Measurements from ENCODE around the gene UBL4B.

Gene UBL4B

GRCh38 chr1:110159168-110159567 is 46.9 kb downstream of the UBL4B start:
- peaks cover 69 to 91% of the 10 kb centered on the region in 2 donors for H3K27me3 Mint-ChIP-seq
- no peak overlapping the region for H3K27ac Mint-ChIP-seq
- H3K36me3 Mint-ChIP-seq (ENCODE audit: insufficient read depth), result no peaks in the 10 kb centered on the region
- peaks cover 0 to 3% of the 10 kb centered on the region in 2 donors for H3K9me3 Mint-ChIP-seq
- ATAC-seq (replicated peaks), result no peak
- H3K4me3 Mint-ChIP-seq, result no peak overlapping the region
- no peaks in the 10 kb centered on the region for H3K4me1 Mint-ChIP-seq (ENCODE audit: low read depth in 2 of 2)
- DNase-seq, result no peak

GRCh38 chr1:110160538-110161100 is 48.4 kb downstream of the UBL4B start:
- DNase-seq (no peak), ATAC-seq (replicated peaks) (no peak)
- Mint-ChIP-seq H3K27me3 (peaks cover 55 to 91% of the 10 kb centered on the region in 2 donors), H3K27ac (no peak overlapping the region), H3K4me3 (no peak overlapping the region), H3K4me1 (ENCODE audit: low read depth in 2 of 2) (no peaks in the 10 kb centered on the region), H3K36me3 (ENCODE audit: insufficient read depth) (no peaks in the 10 kb centered on the region), H3K9me3 (peaks cover 0 to 3% of the 10 kb centered on the region in 2 donors)

DNA sequence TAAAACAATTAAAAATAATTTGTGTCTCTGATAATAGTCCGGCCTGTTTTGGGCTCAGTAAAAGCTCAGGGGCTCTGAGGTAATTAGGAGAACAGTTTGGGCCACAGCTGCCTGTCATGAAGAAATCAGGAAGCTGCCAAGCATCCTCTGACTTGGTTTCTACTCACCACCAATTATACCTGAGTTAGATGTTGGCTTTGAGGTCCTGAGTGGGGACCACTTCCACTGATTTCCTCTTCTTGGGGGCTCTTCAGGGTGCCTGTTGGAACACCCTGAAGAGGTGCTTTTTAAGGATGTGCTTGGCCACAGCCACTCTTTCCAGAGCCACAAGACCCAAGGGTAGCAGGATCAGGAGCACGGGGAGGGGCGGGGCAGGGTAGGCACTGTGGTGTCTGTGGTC is 48.9 kb downstream of the UBL4B start:
- no peak overlapping the region for H3K27ac Mint-ChIP-seq
- DNase-seq (no peak), ATAC-seq (replicated peaks) (no peak)
- no peaks in the 10 kb centered on the region for H3K36me3 Mint-ChIP-seq (ENCODE audit: insufficient read depth)
- H3K27me3 Mint-ChIP-seq, result peaks cover 53 to 87% of the 10 kb centered on the region in 2 donors
- H3K4me3 Mint-ChIP-seq, result no peak overlapping the region
- no peaks in the 10 kb centered on the region for H3K4me1 Mint-ChIP-seq (ENCODE audit: low read depth in 2 of 2)
- H3K9me3 Mint-ChIP-seq, result peaks cover 0 to 3% of the 10 kb centered on the region in 2 donors

DNA sequence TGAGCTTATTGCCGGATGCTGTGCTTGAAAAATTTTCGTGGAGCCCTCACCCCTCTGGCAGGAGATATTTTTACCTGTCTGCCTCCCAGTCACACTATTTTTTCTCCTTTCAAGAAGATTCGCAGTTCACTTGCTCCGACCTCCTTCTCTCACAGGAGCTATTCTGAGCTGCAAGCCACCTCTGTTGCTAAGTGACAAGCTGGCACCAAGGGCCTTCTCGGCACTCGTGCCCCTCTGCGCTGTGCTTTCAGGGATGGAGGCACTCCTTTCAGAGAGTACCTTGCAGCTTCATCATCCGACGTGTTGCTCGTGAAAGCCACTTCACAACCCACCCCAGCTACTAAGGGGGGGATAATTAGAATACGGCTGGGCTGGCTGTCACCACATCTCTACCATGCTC is 49.6 kb downstream of the UBL4B start:
- ATAC-seq (replicated peaks), result no peak
- no peak for DNase-seq
- Mint-ChIP-seq H3K4me1 (ENCODE audit: low read depth in 2 of 2) (no peaks in the 10 kb centered on the region), H3K4me3 (no peak overlapping the region), H3K9me3 (peaks cover 0 to 3% of the 10 kb centered on the region in 2 donors), H3K36me3 (ENCODE audit: insufficient read depth) (no peaks in the 10 kb centered on the region), H3K27me3 (peaks cover 46 to 85% of the 10 kb centered on the region in 2 donors), H3K27ac (no peak overlapping the region)

Data from effector memory CD8-positive, alpha-beta T cell (primary cell).